ENCODE results near the gene LYL1.

The LYL1 gene

DNA sequence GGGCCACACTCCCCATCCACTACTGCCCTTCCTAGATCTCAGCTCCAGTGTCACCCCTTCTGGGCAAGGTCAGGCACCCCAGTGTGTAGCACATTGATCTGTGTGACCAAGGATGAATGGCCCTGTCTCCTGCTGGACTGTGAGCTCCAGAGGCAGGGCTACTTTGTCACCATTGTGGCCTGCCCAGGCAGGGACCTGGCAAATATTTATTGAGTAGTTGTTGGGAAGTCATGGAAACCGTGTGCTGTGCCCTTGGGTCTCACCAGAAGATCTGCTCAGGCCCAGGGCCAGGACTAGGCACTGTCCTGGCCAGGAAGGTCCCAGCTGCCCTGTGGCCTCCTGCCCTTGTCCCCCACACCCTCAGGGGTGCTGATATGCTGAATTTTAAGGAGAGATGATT lies 25.9 kb upstream of the LYL1 start:
- no peak for DNase-seq

DNA sequence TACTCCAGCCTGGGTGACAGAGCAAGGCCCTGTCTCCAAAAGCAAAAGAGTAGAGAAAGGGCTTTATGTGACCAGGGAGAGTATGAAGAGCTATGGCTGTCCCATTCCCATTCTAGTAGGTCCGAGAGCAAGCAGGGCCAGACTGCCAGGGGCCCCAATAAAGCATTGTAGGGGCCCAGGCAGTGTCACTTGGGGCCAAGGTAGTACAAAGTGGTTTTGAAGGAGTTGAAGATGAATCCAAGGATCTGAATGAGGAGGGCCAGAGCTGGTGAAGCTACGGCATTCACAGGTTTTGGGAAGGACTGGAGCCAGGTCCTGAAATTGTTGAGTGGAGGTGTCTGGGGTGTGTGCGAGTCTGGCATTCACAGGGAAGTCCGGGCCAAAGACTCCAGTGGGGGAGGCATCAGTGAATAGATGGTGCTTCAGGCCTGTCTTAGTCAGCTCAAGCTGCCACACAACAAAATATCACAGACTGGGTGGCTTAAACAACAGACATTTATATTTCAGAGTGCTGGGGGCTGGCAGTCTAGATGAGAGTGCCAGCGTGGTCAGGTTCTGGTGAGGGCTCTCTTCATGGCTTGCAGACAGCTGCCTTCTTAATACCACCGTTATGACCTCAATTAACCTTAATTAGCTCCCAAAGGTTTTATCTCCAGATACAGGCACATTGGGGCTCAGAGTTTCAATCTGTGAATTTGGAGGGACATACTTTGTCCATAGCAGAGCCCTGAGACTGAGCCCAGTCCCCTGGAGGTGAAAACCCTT lies 25.3 kb upstream of the LYL1 start:
- DNase-seq: no peak

DNA sequence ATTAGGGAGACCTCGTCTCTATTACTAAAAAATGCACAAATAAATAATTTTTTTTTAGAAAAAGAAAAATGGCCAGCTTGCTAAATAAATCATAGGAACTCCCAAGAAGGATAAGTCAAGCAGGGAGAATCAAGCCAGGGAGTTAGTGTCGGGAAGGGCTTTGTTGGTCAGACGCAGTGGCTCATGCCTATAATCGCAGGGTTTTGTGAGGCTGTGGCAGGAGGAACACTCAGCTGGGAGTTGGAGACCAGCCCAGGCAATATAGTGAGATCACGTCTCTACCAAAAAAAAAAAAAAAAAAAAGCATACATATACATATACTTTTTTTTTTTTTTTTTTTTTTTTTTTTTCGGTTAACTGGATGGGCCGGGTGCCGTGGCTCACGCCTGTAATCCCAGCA lies 24.4 kb upstream of the LYL1 start:
- no peak for DNase-seq

DNA sequence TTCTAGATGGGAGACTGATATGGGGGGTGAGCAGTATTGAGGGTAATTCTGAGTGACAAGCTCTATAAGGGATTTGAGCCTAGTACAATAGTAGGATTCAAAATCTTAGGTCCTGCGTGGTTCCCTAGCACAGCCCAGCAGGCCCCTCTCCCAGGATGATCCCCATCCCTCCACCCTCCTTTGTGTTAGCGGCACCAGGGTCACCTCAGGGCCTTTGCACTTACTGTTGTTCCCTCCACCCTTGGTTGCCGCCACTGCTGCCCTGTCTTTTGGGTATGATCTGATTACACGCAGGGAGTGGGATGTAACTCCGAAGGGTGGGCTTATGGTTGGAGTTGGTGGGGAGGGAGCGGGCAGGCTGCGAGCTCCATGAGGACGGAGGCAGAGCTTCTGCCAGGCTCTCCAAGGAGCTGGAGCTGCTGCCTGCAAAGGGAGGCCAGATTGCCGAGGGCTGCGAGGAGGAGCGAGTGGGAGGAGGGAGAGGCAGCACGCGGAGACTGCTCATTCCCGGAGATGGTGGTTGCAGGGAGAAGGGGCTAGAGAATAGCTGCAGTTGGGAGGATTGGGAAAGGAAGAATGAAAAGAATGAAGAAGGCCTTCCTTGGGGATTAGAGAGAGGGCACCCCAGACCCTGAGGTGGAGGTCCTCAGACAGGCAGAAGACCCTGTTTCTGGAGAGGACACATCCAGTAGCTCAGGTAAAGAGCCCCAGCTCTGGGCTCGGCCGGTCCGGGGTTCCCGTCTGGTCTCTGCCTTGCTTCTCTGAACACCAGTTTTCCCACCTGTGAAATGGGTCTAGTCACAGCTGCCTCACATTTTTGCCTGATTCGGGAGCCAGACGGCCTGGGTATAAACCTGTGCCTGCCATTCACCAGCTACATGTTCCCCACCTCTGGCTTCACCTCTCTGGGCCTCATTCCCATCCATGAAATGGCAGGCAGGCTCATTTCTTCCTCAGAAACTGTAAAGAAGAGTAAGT lies 20.6 kb upstream of the LYL1 start:
- DNase-seq: no peak

DNA sequence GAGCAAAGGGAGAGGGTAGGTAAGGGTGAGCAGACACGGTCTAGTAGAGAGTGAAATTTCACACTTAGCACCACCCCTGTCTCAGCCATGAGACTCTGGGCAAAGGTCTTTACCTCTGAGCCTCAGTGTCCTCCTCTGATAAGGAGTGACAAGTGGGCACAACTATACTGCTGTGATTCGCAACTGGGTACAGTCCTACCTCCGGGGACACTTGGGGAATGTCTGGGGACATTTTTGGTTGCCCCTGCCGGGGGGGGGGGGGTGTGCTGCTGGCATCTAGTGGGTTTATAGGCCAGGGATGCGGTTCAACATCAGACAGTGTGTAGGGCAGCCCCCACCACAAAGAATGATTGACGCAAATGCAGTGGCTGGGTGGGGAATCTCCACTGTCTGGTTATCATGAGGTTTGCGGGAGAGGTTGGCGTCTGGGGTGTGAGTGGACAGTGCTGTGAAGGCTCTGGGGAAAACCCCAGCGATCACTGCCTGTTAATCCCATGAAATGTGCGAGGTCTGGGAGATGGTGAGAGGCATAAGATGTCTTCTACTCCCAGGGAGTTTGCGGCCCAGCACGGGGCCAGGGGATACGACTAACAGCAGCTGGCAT lies 19.7 kb upstream of the LYL1 start:
- DNase-seq: no peak

DNA sequence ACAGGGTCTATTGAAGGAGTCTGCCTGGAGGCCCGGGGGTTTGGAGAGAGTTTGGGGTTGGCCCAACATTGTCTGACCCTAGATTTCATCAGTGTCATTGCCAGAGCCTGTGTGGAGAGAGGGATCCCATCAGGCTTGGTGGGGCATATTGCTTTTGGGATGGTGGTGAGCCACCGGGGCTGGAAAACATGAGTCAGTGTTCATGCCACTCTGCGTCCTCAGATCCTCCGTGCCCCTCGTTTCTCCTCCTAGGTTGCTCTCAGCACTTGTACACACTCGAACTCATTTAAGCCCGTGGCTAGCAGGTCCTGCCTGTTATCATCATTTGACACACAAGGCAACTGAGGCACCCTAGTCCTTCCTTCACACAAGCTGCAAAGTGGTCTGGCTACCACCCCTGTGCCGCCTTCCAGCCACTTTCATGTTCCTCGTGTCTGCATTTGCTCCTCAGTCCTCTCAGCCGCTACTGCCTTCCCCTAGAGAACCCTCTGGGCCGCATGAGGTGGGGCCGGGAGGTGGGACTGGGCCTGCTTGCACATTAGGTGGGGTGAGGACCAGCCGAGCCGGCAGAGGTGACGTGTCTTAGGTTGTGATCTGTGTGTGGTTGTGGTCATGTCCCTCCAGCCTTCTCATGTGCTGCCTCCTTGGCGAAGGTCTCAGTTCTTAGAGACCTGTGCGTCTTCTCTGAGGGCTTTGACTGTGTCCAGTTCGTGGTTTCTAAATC lies 19.1 kb upstream of the LYL1 start:
- no peak for DNase-seq

DNA sequence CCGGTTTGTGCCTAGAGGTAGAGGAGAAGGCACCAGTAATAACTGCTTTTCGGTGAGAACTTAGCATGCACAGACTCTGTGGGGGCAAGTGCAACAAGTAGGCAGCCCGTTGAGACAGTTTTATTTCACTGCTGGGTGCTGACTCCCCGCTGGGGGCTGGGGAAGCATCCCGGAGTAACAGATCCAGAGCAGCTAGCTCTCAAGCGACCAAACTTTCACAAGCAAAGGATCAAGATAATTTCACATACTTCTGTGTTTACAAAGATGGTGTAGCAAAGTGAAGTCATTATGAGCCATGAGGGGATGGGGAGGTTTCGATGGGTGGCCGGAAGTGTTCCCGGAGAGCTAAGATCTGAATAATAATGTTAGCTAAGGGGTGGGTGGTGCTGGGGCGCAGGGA lies 18.2 kb upstream of the LYL1 start:
- DNase-seq: no peak

DNA sequence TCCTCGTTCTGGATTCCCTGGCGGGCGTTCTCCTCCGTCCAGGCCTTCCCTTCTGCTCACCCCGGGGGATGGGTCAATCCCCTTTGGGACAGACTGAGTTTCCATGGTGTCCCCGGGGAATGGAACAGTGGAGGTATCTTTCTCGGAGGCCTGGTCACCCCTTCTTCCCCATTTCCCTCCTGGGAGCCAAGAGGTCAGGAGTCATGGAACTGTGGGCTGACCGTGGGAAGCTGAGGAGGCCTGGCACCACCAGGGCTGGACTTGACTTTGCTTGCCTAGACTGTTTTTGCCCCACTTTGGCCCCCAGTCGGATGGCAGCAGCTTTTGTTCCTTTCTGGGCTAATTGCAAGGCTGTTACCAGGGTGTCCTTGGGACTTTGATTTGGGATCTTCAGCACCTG lies 17.4 kb upstream of the LYL1 start:
- no peak for DNase-seq

DNA sequence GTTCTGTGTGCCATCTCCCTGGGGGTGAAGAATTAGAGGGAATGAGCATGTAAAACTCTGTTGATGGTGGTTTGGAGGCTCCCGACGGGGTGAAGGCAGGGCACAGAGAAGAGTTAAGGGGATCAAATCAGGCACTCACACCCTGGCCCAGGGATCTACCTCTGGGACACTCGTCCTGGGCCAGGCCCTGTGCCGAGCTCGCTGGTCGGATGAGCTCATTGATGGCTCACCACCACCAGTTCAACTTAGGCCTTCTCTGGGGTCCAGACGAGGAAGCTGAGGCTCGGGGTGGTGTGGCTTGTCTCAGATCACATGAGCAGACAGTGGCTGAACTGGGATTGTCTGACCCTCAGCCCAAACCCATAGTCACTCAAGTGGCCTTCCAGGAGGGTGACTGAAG lies 17.0 kb upstream of the LYL1 start:
- DNase-seq: no peak

DNA sequence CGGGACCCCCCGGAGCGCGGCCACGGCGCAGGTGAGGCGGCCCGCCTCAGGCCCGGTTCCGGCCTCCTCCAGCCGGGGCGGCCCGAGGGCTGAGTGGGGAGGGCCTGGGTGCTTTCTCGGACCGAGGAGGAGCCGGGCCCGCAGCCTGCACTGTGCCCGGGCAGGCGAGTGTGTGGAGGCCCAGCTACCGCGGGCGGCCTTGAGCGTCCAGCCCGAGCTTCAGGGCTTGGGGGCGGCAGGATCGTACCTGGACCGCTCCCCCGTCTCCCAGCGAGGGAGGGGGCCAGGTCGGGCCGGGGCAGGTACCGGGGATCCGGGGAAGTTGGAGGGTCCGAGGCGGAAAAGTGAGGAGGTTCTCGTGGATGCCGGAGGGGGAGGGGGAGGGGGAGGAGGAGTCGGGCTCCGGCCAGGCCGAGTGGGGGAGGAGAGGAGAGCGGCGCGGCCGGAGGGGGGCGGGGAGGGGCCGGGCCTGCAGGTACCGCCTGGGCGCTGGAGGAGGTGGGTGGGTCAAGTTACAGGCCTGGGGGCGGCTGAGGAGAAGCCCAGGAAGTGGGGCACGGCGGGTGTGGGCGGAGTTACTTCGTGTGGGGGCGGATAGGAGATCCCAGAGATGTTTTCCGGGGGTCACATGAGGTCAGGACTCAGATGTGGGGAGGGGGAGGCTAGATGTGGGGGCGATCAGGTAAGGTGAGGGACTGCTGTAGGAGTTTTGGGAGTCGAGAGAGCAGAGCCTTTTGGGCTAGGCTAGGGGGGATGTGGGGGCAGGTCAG lies 16.0 kb upstream of the LYL1 start:
- DNase-seq: no peak

DNA sequence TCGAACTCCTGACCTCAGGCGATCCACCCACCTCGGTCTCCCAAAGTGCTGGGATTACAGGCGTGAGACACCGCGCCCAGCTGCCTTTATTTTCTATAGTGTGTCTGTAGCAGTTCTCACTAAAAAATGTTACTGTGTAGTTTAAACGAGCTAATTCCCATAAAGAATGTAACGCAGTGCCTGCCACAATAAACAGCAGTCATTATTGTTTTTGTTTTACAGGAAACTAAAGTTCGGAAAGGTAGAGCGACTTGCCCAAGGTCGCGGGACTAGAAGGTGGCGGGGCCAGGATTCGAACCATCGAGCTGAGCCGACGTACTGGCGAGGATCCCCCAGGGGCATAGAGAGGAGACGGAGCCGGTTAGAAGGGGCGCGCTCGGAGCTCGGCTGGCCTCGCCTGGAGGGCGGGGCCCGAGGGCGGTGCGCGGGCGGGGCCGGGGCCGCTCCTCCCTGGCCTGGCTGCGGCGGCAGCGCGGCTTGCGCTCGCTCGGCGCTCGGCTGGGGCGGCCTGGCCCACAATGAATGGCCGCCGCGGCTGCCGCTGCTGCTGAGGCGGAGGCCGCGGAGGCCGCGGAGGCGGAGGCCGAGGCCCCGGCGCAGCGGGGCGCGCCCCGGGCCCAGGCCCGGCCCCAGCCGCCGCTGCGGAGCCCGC lies 15.2 kb upstream of the LYL1 start, which contains the start of gene NACC1:
TSS of gene NACC1 (plus strand) at position 493 of the 652 bp plus-strand sequence. CDS start 16,944 bp downstream, outside the sequence.
- peak; percentile 93 for DNase-seq

DNA sequence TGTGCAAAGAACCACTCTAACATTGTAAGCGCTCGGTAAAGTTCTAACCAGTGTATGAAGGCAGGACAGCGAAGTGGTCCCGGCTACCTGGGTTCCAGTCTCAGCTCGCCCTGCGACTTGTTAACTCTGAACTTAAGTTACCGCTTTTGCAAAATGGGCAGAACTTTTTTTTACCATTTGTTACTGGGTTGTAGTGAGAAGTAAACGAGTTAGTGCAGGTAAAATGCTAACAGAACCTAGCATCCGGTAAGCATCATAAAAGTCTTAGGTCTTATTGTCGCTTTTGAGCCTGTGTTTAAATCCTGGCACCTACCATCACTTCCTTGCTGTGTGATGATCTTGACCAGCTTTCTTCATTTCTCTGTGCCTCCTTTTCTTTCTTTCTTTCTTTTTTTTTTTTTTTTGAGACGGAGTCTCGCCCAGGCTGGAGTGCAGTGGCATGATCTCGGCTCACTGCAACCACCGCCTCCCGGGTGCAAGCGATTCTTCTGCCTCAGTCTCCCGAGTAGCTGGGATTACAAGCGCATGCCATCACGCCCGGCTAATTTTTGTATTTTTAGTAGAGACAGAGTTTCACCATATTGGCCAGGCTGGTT lies 14.6 kb upstream of the LYL1 start:
- DNase-seq: no peak

DNA sequence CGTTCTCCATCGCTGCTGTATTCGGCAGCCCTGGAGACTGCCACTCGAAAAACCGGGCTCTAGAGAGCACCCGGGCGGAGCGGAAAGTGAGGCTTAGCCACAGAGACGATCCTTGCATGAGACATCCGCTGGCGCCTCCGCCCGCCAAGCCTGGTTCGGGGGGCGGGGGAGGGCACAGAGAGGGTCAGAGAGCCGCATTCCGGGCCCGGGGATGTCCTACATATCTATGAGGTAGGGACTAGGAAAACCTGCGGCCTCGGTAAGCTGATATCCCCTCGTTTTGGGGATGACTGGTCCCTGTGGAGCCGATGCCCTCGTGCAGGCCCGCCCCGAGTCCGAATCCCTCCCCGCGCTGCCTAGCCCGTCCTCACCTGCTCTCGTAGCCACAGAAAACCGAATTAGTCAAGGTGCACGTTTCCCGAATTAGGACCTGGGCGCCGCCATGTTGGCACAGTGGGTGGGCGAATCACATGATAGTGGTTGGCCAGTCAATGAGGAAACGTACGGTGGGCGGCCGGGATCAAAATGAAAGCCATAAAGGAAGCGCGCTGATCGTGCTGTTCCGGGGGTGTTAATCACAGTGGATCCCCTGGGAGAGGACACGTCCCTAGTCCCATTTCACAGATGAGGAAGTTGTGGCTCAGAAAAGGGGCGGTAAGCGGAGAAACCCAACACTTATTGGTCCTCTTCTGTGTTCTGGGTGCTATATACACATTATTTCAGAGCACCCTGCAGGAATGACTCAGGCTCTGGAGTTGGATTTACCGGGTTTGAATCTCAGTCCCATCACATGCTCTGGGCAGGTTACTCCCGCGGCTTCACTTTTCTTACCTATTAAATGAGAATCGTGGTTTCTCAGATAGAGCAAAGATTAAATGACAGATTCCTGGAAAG lies 13.9 kb upstream of the LYL1 start, which contains the start of gene TRMT1:
TSS of gene TRMT1 (minus strand) at position 459 of the 894 bp plus-strand sequence. CDS start at position 118, 341 bp downstream.
- peak; percentile 81 for DNase-seq

DNA sequence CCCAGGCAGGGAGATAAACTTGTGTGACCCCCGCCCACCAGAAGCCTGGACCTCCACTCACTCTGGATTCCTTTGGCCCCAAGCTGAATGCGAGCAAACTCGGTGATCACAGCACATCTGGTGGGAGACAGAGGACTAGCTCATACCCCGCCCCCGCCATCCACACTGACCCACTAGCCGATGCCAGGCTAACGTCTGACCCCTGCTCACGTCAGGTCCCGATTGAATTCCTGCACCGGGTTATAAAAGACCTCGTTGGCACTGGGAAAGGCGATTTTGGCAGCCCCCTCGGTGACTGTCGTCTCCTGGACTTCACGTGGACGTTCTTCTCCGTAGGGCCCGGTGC lies 13.3 kb upstream of the LYL1 start:
- DNase-seq: no peak

DNA sequence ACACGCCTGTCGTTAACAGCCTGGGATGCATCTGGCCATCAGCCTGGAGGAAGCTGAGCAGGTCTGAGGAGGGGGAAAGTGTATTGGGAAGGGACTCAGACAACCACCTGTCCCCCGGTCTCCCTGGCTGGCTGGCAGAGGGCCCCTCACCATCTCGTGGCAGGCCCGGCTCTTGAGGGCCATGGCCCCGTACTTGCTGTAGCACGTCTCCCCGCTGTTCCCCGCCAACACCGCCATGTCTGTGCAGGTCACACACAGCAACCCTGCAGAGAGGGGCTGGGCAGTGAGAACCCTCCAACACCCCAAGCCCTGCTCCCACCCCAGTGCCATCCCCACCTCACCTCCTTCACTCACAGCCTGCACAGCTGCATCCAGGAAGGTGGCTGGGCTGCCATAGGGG lies 9.9 kb upstream of the LYL1 start:
- no peak for DNase-seq

DNA sequence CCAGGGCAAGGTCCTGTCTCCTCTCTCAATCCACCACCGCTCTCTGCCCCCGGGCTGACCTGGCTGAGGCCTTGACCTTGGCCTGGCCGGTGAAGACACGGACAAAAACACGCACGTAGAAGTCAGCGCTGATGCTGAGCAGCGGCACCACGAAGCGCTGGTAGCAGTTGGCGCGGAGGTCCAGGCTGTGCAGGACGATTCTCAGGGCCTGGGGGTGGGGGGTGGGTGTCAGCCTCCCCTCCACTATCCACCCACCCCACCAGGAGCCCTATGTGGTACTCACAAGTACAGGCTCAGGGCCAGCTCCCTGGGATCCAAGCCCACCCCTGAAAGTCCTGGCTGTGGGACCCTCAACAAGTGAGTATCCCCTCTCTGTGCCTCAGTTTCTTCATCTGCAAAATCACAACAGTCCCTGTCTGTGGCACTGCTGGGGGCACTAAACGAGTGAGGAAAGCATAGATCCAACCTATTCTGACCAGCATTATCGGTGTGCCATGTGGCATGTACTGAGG lies 7.5 kb upstream of the LYL1 start:
- DNase-seq: no peak

DNA sequence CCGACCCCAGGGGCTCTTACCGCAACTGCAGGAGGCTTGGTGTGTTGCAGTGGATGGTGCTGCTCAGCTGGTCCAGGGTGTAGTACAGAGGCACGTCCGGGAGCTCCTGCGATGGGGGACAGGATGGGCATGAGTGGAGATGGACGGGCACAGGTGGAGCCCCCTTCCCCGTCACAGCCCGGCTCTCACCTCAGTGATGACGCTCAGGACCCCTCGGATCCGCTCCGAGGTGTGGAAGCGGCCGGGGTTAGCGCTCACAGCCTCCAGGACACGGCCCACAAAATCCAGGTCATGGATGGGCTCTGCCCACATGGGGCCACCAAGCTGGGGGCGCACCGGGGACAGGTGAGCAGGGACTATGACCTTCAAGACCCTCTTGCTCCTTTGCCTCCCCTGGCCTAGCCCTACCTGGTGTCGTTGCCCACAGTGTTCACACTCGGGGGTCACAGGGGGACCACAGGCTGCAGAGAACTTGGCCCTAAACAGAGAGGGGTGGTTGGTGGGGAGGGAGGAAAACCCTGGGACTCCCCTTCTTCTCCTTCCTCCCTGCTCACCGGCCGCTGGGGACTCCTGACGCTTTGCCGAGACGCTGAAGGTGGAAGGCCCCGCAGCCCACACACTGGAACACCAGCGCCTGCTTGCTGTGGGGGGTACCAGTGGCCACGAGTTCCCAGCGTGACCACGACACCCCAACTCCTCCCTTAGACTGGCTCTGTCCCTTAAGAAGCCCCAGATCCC lies 6.9 kb upstream of the LYL1 start:
- DNase-seq: no peak

DNA sequence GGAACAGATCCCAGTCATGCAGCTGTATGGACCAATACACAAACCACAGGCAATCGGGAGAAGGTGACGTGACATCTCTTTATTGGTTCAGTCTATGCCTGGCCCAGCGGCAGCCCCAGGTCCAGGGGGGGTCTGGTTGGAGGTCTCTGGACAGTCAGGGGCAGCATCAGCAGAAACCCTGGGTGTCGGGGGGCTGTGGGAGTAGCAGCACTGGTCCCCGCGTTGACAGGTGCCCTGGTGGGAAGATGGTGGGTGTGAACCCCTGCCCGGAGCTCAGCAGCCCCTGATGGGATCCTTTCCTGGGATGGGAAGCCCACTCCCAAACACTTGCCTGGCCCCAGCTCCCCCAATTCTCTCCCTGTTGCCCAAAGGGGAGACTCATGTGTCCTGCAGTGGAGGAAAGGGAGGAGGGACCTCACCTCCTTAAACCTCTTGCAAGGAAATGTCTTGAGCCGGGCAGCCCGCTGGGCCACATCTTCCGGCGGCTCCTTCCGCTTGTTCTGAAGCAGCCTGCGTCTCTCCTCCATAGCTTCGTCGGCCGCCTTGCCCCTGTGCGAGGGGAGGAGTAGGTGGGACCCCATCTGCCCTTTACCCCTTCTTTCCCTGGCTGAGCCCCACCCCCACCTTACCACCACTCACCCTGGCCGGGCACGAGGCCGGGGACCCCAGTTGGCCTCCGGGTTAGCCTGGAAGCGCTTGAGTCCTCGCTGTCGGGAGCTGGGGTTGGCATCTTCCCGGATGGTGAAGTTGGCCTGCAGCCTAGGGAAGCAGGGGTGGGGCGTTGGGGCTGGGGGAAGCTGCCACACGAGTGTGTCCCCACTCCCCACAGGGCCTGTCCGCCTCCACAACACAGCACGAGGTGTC lies 2.4 kb upstream of the LYL1 start:
- no peak for DNase-seq
